Mammary epithelial cell (primary cell): ENCODE results near the gene NSUN7.

ENCODE experiments used
- CTCF ChIP-seq, 2 donors: IDR thresholded peaks in 1 of 2; conservative IDR thresholded peaks in 1 of 2; 2 replicates each; pipeline ENCODE4 v1.5.1; 2011 to 2012; ENCODE audit warnings: inconsistent platforms in 2 of 2, low read length in 2 of 2, mild to moderate bottlenecking in 2 of 2, control low read depth in 1 of 2, low read depth in 1 of 2; ENCODE audit not compliant: insufficient read depth in 1 of 2; ENCODE audit errors: extremely low read depth in 1 of 2
- EZH2 ChIP-seq: IDR thresholded peaks from 2 replicates; pipeline ENCODE4 v1.6.1; 2012; ENCODE audit warnings: low read length, inconsistent platforms, borderline replicate concordance

- TF ChIP-seq CTCF (conservative IDR thresholded peaks at IDR 0.05 in 1 of 2, IDR thresholded peaks at IDR 0.05 in 1 of 2; ENCODE audit: extremely low read depth in 1 of 2, insufficient read depth in 1 of 2, low read depth in 1 of 2, low read length in 2 of 2) (no peak), EZH2 (no peak)
Observed at GRCh38 chr4:40747207-40747835, 2.4 kb upstream of the NSUN7 start.
